H1 (cell line): ENCODE measurements around the gene CREBZF. TPM values are rescaled to one million over a fixed set of nuclear protein-coding genes. Genes with fewer than 3 reads are reported as not detected.

ENCODE experiments used
- BACH1 ChIP-seq: IDR thresholded peaks from 2 replicates; pipeline ENCODE4 v1.6.1; 2012; ENCODE audit warnings: low read length, improper control_type of control experiment
- BCL11A ChIP-seq, 2 experiments: IDR thresholded peaks; one replicate each; pipeline ENCODE4 v1.6.1; 2011; ENCODE audit warnings: low read depth in 2 of 2, low read length in 2 of 2, mild to moderate bottlenecking in 2 of 2
- BRCA1 ChIP-seq: IDR thresholded peaks from 2 replicates; pipeline ENCODE4 v1.6.1; 2012; ENCODE audit warnings: low read depth, low read length, improper control_type of control experiment
- CBX5 ChIP-seq: fragments of 300-800, 300-1000 bp; sonication (generic); IDR thresholded peaks from 2 replicates; pipeline ENCODE4 v1.7.1; 2016; ENCODE audit warnings: antibody characterized with exemption, low read length, low read depth
- CBX8 ChIP-seq: fragments of 300-800, 300-1000 bp; sonication (generic); IDR thresholded peaks from 2 replicates; pipeline ENCODE4 v1.7.1; 2016; ENCODE audit warnings: low read depth, low read length, borderline replicate concordance
- CEBPB ChIP-seq: IDR thresholded peaks from 2 replicates; pipeline ENCODE4 v1.6.1; 2012; ENCODE audit warnings: low read depth, low read length
- EZH2 ChIP-seq: fragments of 200-600 bp; sonication (generic); IDR thresholded peaks from 2 replicates; pipeline ENCODE4 v1.7.1; 2012; ENCODE audit warnings: low read depth, mild to moderate bottlenecking, moderate library complexity, low read length, inconsistent platforms; ENCODE audit not compliant: severe bottlenecking
- FOSL1 ChIP-seq: IDR thresholded peaks from 2 replicates; pipeline ENCODE4 v1.6.1; 2011; ENCODE audit warnings: mild to moderate bottlenecking, low read depth, low read length, moderate library complexity; ENCODE audit not compliant: insufficient read depth
- JUND ChIP-seq: IDR thresholded peaks from 2 replicates; pipeline ENCODE4 v1.6.1; 2011; ENCODE audit warnings: mild to moderate bottlenecking, improper control_type of control experiment, low read length
- KDM1A ChIP-seq: fragments of 200-600, 300-600 bp; sonication (generic); IDR thresholded peaks from 2 replicates; pipeline ENCODE4 v1.7.1; 2016; ENCODE audit warnings: mild to moderate bottlenecking, low read length, borderline replicate concordance
- KDM5A ChIP-seq: fragments of 200-600 bp; IDR thresholded peaks from 2 replicates; pipeline ENCODE4 v1.7.1; 2012; ENCODE audit warnings: mild to moderate bottlenecking, low read length, inconsistent platforms, mixed read lengths
- MAFK ChIP-seq: IDR thresholded peaks from 2 replicates; pipeline ENCODE4 v1.6.1; 2012; ENCODE audit warnings: low read depth, mild to moderate bottlenecking, improper control_type of control experiment, low read length
- POLR2A ChIP-seq, 2 experiments: IDR thresholded peaks; 1 replicate in 1 of 2; 2 replicates in 1 of 2; pipeline ENCODE4 v1.6.1; 2011; ENCODE audit warnings: low read depth in 2 of 2, low read length in 2 of 2, mild to moderate bottlenecking in 2 of 2; ENCODE audit errors: control extremely low read depth in 1 of 2
- RNF2 ChIP-seq: fragments of 200-900, 300-1000 bp; sonication (generic); IDR thresholded peaks from 2 replicates; pipeline ENCODE4 v1.7.1; 2016; ENCODE audit warnings: borderline replicate concordance, low read depth, mild to moderate bottlenecking, antibody characterized with exemption, low read length; ENCODE audit not compliant: poor library complexity, severe bottlenecking; ENCODE audit errors: missing control alignments
- SAP30 ChIP-seq: fragments of 300-600 bp; sonication (generic); IDR thresholded peaks from 2 replicates; pipeline ENCODE4 v1.7.1; 2012; ENCODE audit warnings: low read length, moderate library complexity, mild to moderate bottlenecking, inconsistent platforms; ENCODE audit not compliant: insufficient read depth, insufficient replicate concordance
- SIX5 ChIP-seq: IDR thresholded peaks from 2 replicates; pipeline ENCODE4 v1.6.1; 2011; ENCODE audit warnings: mild to moderate bottlenecking, low read depth, low read length
- SRF ChIP-seq: IDR thresholded peaks from 2 replicates; pipeline ENCODE4 v1.6.1; 2011; ENCODE audit warnings: mild to moderate bottlenecking, low read depth, low read length, moderate library complexity
- SUZ12 ChIP-seq: fragments of 200-600 bp; sonication (generic); IDR thresholded peaks from 2 replicates; pipeline ENCODE4 v1.6.1; 2012; ENCODE audit warnings: mild to moderate bottlenecking, inconsistent platforms, low read length, moderate library complexity, mixed read lengths
- TBP ChIP-seq: IDR thresholded peaks from 2 replicates; pipeline ENCODE4 v1.6.1; 2011; ENCODE audit warnings: low read depth, low read length, improper control_type of control experiment
- TCF12 ChIP-seq: IDR thresholded peaks from 2 replicates; pipeline ENCODE4 v1.6.1; 2011; ENCODE audit warnings: low read depth, mild to moderate bottlenecking, low read length
- TEAD4 ChIP-seq: IDR thresholded peaks from 2 replicates; pipeline ENCODE4 v1.6.1; 2012; ENCODE audit warnings: low read depth, low read length, inconsistent platforms, mixed read lengths
- YY1 ChIP-seq: IDR thresholded peaks from 2 replicates; pipeline ENCODE4 v1.6.1; 2011; ENCODE audit warnings: low read depth, mild to moderate bottlenecking, low read length
- polyA plus RNA-seq, 7 experiments: library from polyadenylated mRNA; depleted of rRNA in 3 of 7; stranded (reverse) in 5 of 7; unstranded in 2 of 7; fragments of >200 nt in 5 of 7; fragments of 200-250 nt in 2 of 7; gene quantifications; 1 replicate in 5 of 7; 2 replicates in 1 of 7; 4 replicates in 1 of 7; pipeline versions ENCODE4 v1.2.1 to v1.2.3, GENCODE V29; 2011 to 2013; ENCODE audit warnings: missing spikeins in 2 of 7, mixed read lengths in 2 of 7
- total RNA-seq: library from RNA; stranded (reverse); fragmentation: NEBNext Ultra II Directional; extraction: Animal tissue kit (Norgen Biotek cat#: 25700); gene quantifications from 2 replicates; pipeline ENCODE4 v1.2.1, GENCODE V29; 2021
- TF ChIP-seq, protein P1 (sequence below): IDR thresholded peaks from 2 replicates; pipeline ENCODE4 v1.6.1; 2012; ENCODE audit warnings: inconsistent platforms

Gene CREBZF
- total and polyA plus RNA-seq, 2 of the 8 experiments (the other 6 are each of a cell fraction or from before 2014, with no cell fraction given): 15.4 to 44.9 TPM

DNA sequence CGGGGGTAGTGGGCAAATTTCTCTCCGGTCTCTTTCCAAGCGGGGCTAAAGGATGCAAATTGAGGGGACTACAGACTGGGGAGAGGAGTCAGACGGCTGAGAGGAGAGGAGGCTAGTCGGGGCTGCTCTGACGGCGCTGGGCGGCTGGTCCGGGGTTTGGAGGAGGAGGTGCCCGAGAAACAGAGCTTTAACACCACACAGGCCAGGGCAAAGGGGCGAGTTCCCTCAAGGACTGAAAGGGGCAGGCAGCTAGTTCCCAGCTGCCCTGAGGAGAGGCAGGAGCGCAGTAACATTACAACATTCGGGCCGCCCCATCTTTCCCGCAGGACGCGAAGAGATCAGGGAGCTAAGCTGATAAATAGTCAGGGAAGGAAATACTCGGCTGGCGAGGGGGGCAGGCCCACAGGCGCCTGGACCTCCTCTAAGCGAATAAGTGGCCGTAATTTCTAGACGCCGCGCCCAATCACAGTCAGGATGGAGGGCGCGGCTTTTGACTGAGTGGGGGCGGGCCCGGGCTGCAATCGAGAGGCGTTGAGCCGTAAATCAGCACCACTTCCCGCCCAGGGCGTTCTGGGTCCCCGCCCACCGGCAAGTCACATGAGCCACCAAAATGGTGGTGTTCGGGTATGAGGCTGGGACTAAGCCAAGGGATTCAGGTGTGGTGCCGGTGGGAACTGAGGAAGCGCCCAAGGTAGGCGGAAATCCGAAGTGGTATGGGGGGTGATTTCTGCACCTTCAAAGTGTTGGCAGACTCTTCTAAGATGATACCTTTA lies 36.7 kb downstream of the CREBZF start, which contains the start of gene TMEM126B (continued):
- TF ChIP-seq CBX8 (no peak), TEAD4 (no peak), MAFK (no peak), CEBPB (no peak), SRF (no peak), TCF12 (no peak), TBP (peak; percentile 88), SIX5 (no peak), BCL11A (IDR thresholded peaks at IDR 0.05; ENCODE audit: low read depth in 2 of 2, low read length in 2 of 2) (no peak), SAP30 (peak; percentile 59), BACH1 (no peak), POLR2A (IDR thresholded peaks at IDR 0.05; ENCODE audit: control extremely low read depth in 1 of 2, low read depth in 2 of 2, low read length in 2 of 2) (peak; percentile 74 to 93), SUZ12 (no peak), RNF2 (no peak), YY1 (peak; percentile 96), CBX5 (no peak), BRCA1 (no peak), JUND (no peak), KDM1A (no peak), FOSL1 (no peak), KDM5A (peak; percentile 96), EZH2 (no peak)
- TF ChIP-seq, protein P1, sequence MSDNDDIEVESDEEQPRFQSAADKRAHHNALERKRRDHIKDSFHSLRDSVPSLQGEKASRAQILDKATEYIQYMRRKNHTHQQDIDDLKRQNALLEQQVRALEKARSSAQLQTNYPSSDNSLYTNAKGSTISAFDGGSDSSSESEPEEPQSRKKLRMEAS: peak; percentile 34
